Body of pancreas (tissue), 4 donors: ENCODE results near the gene SHROOM1.

ENCODE experiments used
- CTCF ChIP-seq, 7 experiments: fragments of 450-650 bp in 4 of 7; fragments of 200-600 bp in 3 of 7; sonication (generic) in 3 of 7; IDR thresholded peaks; one replicate each; pipeline ENCODE4 v1.5.1; 2016 to 2019; ENCODE audit warnings: antibody characterized with exemption in 7 of 7
- POLR2A ChIP-seq, 3 donors: fragments of 450-650 bp; IDR thresholded peaks; one replicate each; pipeline ENCODE4 v1.6.1; 2016; ENCODE audit warnings: antibody characterized with exemption in 3 of 3, mild to moderate bottlenecking in 2 of 3

DNA sequence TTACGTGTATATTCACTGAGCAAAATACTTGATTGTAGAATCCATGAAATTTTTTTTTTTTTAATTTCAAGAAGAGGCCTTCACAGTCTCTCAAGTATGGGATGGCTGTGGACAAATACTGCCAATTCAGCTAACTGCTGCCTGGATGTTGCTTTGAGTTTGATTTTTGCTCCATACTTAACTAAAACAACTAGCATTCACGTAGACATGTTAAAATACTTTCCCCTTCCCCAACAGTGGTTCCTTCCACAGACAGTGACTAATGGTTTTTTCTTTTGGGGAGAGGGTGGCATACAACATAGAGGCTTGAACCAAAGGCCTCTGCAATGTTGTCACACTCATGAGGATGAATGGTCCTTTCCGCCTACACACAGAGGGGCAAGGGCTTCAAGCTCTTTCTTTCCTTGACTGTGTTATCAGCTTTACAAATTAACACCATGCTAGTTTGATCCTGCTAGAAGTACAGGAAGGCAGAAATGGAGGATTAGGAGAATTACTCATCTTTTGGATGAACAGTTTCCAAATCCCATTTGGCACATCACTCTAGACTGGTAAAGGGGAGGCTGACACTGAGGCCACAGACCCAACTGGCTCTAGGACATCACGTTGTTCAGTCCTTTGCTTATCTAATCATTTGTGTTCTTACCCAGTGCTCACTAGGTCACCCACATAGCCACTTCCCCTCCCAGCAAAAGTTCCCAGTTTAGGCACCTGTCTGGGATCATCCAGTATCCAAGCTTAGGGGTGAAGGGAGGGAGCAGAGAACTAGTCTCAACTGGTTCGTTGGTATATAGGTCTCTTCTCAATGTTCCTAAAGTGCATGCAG, 41.2 kb upstream of the SHROOM1 start:
- TF ChIP-seq CTCF (IDR thresholded peaks at IDR 0.05) (no peak), POLR2A (IDR thresholded peaks at IDR 0.05) (no peak)
